SH-SY5Y (cell line): ENCODE results near the gene GAB2.

ENCODE experiments used
- GATA2 ChIP-seq: IDR thresholded peaks from 2 replicates; pipeline ENCODE4 v1.6.1; 2011; ENCODE audit warnings: mild to moderate bottlenecking, low read depth, low read length
- GATA3 ChIP-seq: IDR thresholded peaks from 2 replicates; pipeline ENCODE4 v1.6.1; 2011; ENCODE audit warnings: low read depth, mild to moderate bottlenecking, low read length, moderate library complexity

DNA sequence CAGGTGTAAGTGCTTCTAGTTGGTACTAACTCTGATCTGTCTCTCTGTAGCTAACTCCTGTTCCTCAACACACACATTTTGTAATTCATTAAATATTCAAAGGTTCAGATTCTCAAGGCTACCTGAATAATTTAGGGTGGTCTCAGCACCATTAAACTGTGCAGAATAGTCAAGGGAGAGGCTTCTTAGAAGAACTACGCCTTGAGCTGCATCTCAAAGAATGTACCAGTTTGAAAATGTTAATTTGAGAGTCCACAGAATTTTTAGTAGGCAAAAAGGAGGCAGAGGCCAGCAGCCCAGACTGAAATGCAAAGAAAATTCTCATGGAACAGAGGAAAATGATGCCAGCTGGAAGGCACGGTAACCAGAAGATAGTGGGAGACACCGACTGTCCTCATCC, 72.2 kb downstream of the GAB2 start:
- no peak for TF ChIP-seq GATA2
- TF ChIP-seq GATA3 = no peak
